ENCODE results near the gene REPS1.

Gene REPS1

GRCh38 chr6:138959521-138959920, 28.5 kb downstream of the REPS1 start:
- H3K4me3 ChIP-seq (ENCODE audit: low read depth, low read length) = no peak overlapping the region
- no peak for TF ChIP-seq CTCF (IDR thresholded peaks at IDR 0.05; ENCODE audit: low read depth, low read length)

GRCh38 chr6:138958595-138958994, 29.5 kb downstream of the REPS1 start:
- H3K4me3 ChIP-seq (ENCODE audit: low read depth, low read length) = no peak overlapping the region
- TF ChIP-seq CTCF (IDR thresholded peaks at IDR 0.05; ENCODE audit: low read depth, low read length) = no peak

GRCh38 chr6:138957903-138958302, 30.1 kb downstream of the REPS1 start:
- TF ChIP-seq CTCF (IDR thresholded peaks at IDR 0.05; ENCODE audit: low read depth, low read length) = no peak
- no peak overlapping the region for H3K4me3 ChIP-seq (ENCODE audit: low read depth, low read length)

- TF ChIP-seq CTCF (IDR thresholded peaks at IDR 0.05; ENCODE audit: low read depth, low read length) = no peak
Measured at GRCh38 chr6:138957484-138957883, 30.6 kb downstream of the REPS1 start.

GRCh38 chr6:138956244-138956924, 31.7 kb downstream of the REPS1 start:
- TF ChIP-seq CTCF (IDR thresholded peaks at IDR 0.05; ENCODE audit: low read depth, low read length) = no peak
- H3K4me3 ChIP-seq (ENCODE audit: low read depth, low read length) = no peak overlapping the region

More at GRCh38 chr6:138957484-138957883, 30.6 kb downstream of the REPS1 start:
- no peak overlapping the region for H3K4me3 ChIP-seq (ENCODE audit: low read depth, low read length)

GRCh38 chr6:138955262-138955661, 32.8 kb downstream of the REPS1 start:
- no peak overlapping the region for H3K4me3 ChIP-seq (ENCODE audit: low read depth, low read length)
- no peak for TF ChIP-seq CTCF (IDR thresholded peaks at IDR 0.05; ENCODE audit: low read depth, low read length)

- TF ChIP-seq CTCF (IDR thresholded peaks at IDR 0.05; ENCODE audit: low read depth, low read length) = no peak
- H3K4me3 ChIP-seq (ENCODE audit: low read depth, low read length) = no peak overlapping the region
Measured at GRCh38 chr6:138953451-138953850, 34.6 kb downstream of the REPS1 start.

Data from WI38 (cell line).